Spleen (tissue), 13 donors: Measurements from ENCODE around the gene SETD1A. TPM values are rescaled to one million over a fixed set of nuclear protein-coding genes. Genes with fewer than 3 reads are reported as not detected.
A peak's percentile ranks its signal among the peaks of the same experiment; 100 is the strongest.

ENCODE experiments used
- DNase-seq: peaks from one replicate; pipeline ENCODE4 v3.0.0-alpha.2; 2020
- H3K27ac ChIP-seq, 8 donors: fragments of 200-600 bp; sonication (generic) in 7 of 8; 1 replicate in 4 of 8; 2 replicates in 4 of 8; pipeline versions ENCODE4 v1.5.0 to v1.8.0; 2016 to 2021; ENCODE audit warnings: inconsistent platforms in 4 of 8, mild to moderate bottlenecking in 4 of 8, moderate library complexity in 1 of 8
- H3K27me3 ChIP-seq, 7 donors: fragments of 200-600 bp; sonication (generic) in 6 of 7; replicated peaks in 1 of 7; 1 replicate in 4 of 7; 2 replicates in 3 of 7; pipeline versions ENCODE4 v1.5.0 to v1.8.0; 2016 to 2021; ENCODE audit warnings: inconsistent platforms in 3 of 7, mild to moderate bottlenecking in 1 of 7
- H3K36me3 ChIP-seq, 6 donors: fragments of 200-600 bp; sonication (generic) in 5 of 6; 1 replicate in 4 of 6; 2 replicates in 2 of 6; pipeline versions ENCODE4 v1.5.0 to v1.8.0; 2016 to 2021; ENCODE audit warnings: inconsistent platforms in 2 of 6
- H3K4me1 ChIP-seq, 6 donors: fragments of 200-600 bp; sonication (generic) in 5 of 6; 1 replicate in 3 of 6; 2 replicates in 3 of 6; pipeline versions ENCODE4 v1.5.0 to v1.8.0; 2016 to 2021; ENCODE audit warnings: inconsistent platforms in 3 of 6
- H3K4me3 ChIP-seq, 8 donors: fragments of 200-600 bp; sonication (generic) in 7 of 8; 1 replicate in 4 of 8; 2 replicates in 4 of 8; pipeline versions ENCODE4 v1.5.0 to v1.8.0; 2016 to 2021; ENCODE audit warnings: inconsistent platforms in 4 of 8, mild to moderate bottlenecking in 4 of 8, moderate library complexity in 2 of 8
- H3K9me3 ChIP-seq, 8 donors: fragments of 200-600 bp; sonication (generic) in 7 of 8; 1 replicate in 4 of 8; 2 replicates in 4 of 8; pipeline versions ENCODE4 v1.5.0 to v1.8.0; 2016 to 2021; ENCODE audit warnings: inconsistent platforms in 4 of 8
- CTCF ChIP-seq, 11 experiments: fragments of 200-600 bp in 7 of 11; fragments of 450-650 bp in 4 of 11; sonication (generic) in 4 of 11; IDR thresholded peaks in 8 of 11; conservative IDR thresholded peaks in 3 of 11; 1 replicate in 7 of 11; 2 replicates in 4 of 11; pipeline versions ENCODE4 v1.4.0 to v1.8.0; 2016 to 2021; ENCODE audit warnings: antibody characterized with exemption in 11 of 11, inconsistent platforms in 4 of 11, mild to moderate bottlenecking in 1 of 11
- POLR2A ChIP-seq, 3 donors: fragments of 450-650 bp; IDR thresholded peaks; one replicate each; pipeline ENCODE4 v1.5.1; 2017; ENCODE audit warnings: antibody characterized with exemption in 3 of 3, mild to moderate bottlenecking in 1 of 3
- POLR2AphosphoS5 ChIP-seq, 3 donors: sonication (generic); formaldehyde crosslinking; IDR thresholded peaks; one replicate each; pipeline ENCODE4 v1.5.1; 2017; ENCODE audit warnings: antibody characterized with exemption in 3 of 3
- WGBS, 5 donors: extraction: QIAGEN DNeasy Blood & Tissue Kit in 3 of 5; methylation state at CpG; one replicate each; pipeline versions ENCODE4 v1.1.5 to v1.1.7; 2013 to 2018; 5-methylcytosine and 5-hydroxymethylcytosine counted together
- intact Hi-C: fragments of 100-400 bp; cut with DNase I; formaldehyde crosslinking; loops from one replicate; pipeline ENCODE4 v1.15.0; 2023; ENCODE audit warnings: low total_unique reads
- long read RNA-seq, 2 donors: transcript quantifications; one replicate each; lab custom pipeline, GENCODE V29; 2026
- polyA plus RNA-seq, 3 donors: library from polyadenylated mRNA; stranded (reverse); fragments of 200-250 nt; gene quantifications; one replicate each; pipeline ENCODE4 v1.2.1, GENCODE V29; 2013
- total RNA-seq, 7 donors: library from RNA; depleted of rRNA in 3 of 7; stranded (reverse); fragments of >200 nt in 3 of 7; fragmentation: NEBNext Ultra II Directional in 4 of 7; extraction: Animal tissue kit (Norgen Biotek cat#: 25700) in 4 of 7; gene quantifications; one replicate each; pipeline versions ENCODE4 v1.1.0 to v1.2.1, GENCODE V29; 2016 to 2021
- donor health status: healthy with polysubstance abuse.
- donor health status: DM: no; HTN: no; CAD: no; lungs with moderate emphysema.
- donor health status: DM: no; HTN: no; CAD: no.
- donor health status: Bipolar disorder and iron deficiency.
- donor health status: healthy.
- donor health status: DM: no; HTN: no; CAD: no.
- donor health status: DM: yes; HTN: yes; CAD: no.

SETD1A gene
- total RNA-seq (10 to 100 TPM; 10.1 to 24.9 (median 19.8) TPM), polyA plus RNA-seq (10 to 100 TPM in 1 of 3 donors, 1 to 10 TPM in 2; 4.8 to 15.0 (median 8.8) TPM)
- long read RNA-seq, donor 1 = 0 reads
- long read RNA-seq, donor 2 = 0 reads

DNA sequence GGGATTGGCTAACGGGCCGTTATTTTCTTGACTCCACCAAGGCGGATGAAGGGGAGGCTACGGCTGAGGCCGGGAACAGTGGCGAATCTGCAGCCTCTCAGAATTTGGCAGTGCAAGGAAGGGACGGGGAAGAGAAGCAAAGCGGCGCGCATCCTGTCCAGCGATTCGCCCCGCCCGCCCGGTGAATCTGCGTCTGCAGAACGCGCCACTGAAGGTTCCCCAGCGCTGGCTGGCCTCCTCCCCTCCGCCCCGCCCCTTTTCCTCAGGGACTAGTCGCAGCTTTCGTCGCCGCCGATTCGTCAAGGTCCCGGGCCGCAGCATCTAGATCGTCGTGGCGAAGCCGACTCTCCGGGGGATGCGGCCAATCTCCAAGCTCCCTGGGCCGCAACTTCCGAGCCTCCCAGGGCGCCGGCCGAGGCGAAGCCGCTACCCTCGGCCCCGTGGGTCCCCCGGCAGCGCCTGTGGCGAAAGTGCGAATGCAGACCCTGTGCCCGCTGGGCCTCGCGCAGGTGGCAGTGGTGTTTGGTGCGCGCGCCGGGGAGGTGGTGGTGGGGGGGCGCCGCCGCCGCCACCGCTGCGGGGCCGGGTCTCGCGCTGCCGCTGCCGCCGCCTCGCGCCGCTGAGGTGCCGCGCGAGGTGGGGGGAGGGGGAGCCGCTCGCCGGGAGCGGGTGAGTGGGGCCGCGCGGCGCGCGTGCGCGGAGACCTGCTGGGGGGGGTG is at the start of gene SETD1A:
Gene SETD1A, plus strand, starts transcription at position 299 of the 719 bp plus-strand sequence. CDS start 978 bp downstream, outside the sequence.
- peak within 1 kb of the TSS; percentile 71 to 94 (median 81) for H3K4me3 ChIP-seq
- 0% methylated on average over 20 to 85 of the region's 85 CpGs for WGBS, 5 donors
- DNase-seq = peak; percentile 99
- H3K27me3 ChIP-seq = no peaks in the 10 kb centered on the region
- intact Hi-C loops = no loop called here
- peaks cover 2 to 54% (median 37%) of the 10 kb centered on the region in 6 donors for H3K36me3 ChIP-seq
- no peaks in the 10 kb centered on the region for H3K9me3 ChIP-seq
- TF ChIP-seq POLR2A (IDR thresholded peaks at IDR 0.05) (peak in 1 of 3 donors; percentile 58), CTCF (IDR thresholded peaks at IDR 0.05 in 8 of 11, conservative IDR thresholded peaks at IDR 0.05 in 3 of 11) (peak in 5 of 11 experiments; percentile 13 to 36 (median 26)), POLR2AphosphoS5 (IDR thresholded peaks at IDR 0.05) (peak; percentile 86 to 91 (median 88))
- H3K4me1 ChIP-seq = peaks cover 21 to 62% (median 36%) of the 10 kb centered on the region in 6 donors
- peak within 1 kb of the TSS; percentile 96 to 100 (median 98) for H3K27ac ChIP-seq

DNA sequence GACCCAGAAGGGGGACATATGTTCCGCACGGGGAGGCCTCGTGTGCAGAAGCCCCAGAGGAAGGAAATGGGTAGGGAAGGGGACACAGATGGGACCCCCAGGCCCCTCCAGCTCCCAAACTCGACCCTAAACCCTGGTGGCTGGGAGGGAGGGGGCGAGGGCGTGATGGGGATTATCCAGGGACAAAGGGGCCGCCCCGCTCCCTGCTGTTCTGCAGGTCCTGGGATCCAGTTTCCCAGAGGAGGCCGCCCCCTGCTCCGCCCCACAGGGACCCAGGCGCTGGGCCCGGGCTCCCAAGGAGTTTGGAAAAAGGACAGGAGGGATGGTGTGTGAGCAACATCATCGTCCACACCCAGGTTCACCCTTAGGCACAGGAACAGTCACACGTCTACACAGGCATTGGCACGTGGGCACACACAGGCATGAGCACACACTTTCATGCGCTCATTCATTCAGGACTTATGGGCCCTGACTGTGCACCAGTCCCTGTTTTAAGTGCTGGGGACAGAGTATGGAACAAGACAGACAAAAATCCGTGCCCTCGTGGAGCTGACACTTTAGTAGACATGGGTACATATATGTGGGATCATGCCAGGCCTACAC is 47.0 kb upstream of the SETD1A start:
- intact Hi-C loops = no loop called here
- Histone ChIP-seq H3K9me3 (no peaks in the 10 kb centered on the region), H3K4me3 (no peak overlapping the region), H3K27me3 (no peaks in the 10 kb centered on the region), H3K4me1 (peaks cover 0 to 18% (median 6%) of the 10 kb centered on the region in 6 donors), H3K27ac (no peak overlapping the region), H3K36me3 (no peaks in the 10 kb centered on the region)
- WGBS, 5 donors = 64 to 74% (median 72%) methylated on average over 17 to 18 of the region's 18 CpGs
- TF ChIP-seq POLR2A (IDR thresholded peaks at IDR 0.05) (no peak), POLR2AphosphoS5 (IDR thresholded peaks at IDR 0.05) (no peak), CTCF (IDR thresholded peaks at IDR 0.05 in 8 of 11, conservative IDR thresholded peaks at IDR 0.05 in 3 of 11) (no peak)
- DNase-seq = no peak

- 88 to 96% (median 94%) methylated on average over 6 of the region's 6 CpGs for WGBS, 5 donors
- Histone ChIP-seq H3K4me1 (peaks cover 0 to 3% (median under 1%) of the 10 kb centered on the region in 6 donors), H3K4me3 (no peak overlapping the region), H3K27ac (no peak overlapping the region), H3K27me3 (no peaks in the 10 kb centered on the region), H3K36me3 (no peaks in the 10 kb centered on the region), H3K9me3 (no peaks in the 10 kb centered on the region)
- intact Hi-C loops = no loop called here
- DNase-seq = no peak
- TF ChIP-seq POLR2A (IDR thresholded peaks at IDR 0.05) (no peak), POLR2AphosphoS5 (IDR thresholded peaks at IDR 0.05) (no peak), CTCF (IDR thresholded peaks at IDR 0.05 in 8 of 11, conservative IDR thresholded peaks at IDR 0.05 in 3 of 11) (no peak)
Measured at GRCh38 chr16:30912794-30913412, 44.7 kb upstream of the SETD1A start.
